Lower leg skin (tissue), 3 donors: ENCODE data around the gene TESK2.

ENCODE experiments used
- CTCF ChIP-seq, 3 donors: fragments of 450-650 bp; IDR thresholded peaks; one replicate each; pipeline ENCODE4 v1.5.1; 2016; ENCODE audit warnings: antibody characterized with exemption in 3 of 3, mild to moderate bottlenecking in 3 of 3, moderate library complexity in 2 of 3
- POLR2A ChIP-seq, 2 donors: fragments of 450-650 bp; IDR thresholded peaks; one replicate each; pipeline ENCODE4 v1.6.1; 2016 to 2017; ENCODE audit warnings: antibody characterized with exemption in 2 of 2, mild to moderate bottlenecking in 1 of 2, moderate library complexity in 1 of 2

GRCh38 chr1:45297666-45298356 is 193.2 kb downstream of the TESK2 start:
- TF ChIP-seq CTCF (IDR thresholded peaks at IDR 0.05) (no peak), POLR2A (IDR thresholded peaks at IDR 0.05) (no peak)
